ENCODE data around the gene SLC49A3.

GRCh38 chr4:712093-712492 is 23.1 kb upstream of the SLC49A3 start:
- no peak for TF ChIP-seq POLR2A (IDR thresholded peaks at IDR 0.05)
- TF ChIP-seq CTCF (IDR thresholded peaks at IDR 0.05): no peak
- TF ChIP-seq POLR2AphosphoS5 (IDR thresholded peaks at IDR 0.05): no peak
- TF ChIP-seq EP300 (IDR thresholded peaks at IDR 0.05): no peak

Measured in stomach (tissue), 4 donors.